Measurements from ENCODE around the gene GPR137B.
"Not testable (repeated sequence)": the region's sequence is repeated elsewhere in the genome, so short reads cannot be mapped to it uniquely, and the experiment has no call there.

The GPR137B gene

DNA sequence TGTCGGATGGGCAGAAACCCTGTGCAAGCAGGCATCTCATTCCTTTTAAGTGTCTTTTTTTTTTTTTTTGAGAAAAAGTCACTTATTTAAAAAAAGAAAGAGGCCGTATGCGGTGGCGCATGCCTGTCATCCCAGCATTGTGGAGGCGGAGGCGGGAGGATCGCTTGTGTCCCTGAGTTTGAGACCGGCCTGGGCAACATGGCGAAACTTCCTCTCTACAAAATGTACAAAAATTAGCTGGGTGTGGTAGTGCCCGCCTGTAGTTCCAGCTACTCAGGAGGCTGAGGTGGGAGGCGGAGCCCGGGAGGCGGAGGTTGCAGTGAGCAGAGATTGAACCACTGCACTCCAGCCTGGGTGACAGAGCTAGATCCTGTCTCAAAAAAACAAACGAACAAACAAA lies 1.7 kb downstream of the GPR137B start:
- DNase-seq (ENCODE audit: low read depth) = no peak

DNA sequence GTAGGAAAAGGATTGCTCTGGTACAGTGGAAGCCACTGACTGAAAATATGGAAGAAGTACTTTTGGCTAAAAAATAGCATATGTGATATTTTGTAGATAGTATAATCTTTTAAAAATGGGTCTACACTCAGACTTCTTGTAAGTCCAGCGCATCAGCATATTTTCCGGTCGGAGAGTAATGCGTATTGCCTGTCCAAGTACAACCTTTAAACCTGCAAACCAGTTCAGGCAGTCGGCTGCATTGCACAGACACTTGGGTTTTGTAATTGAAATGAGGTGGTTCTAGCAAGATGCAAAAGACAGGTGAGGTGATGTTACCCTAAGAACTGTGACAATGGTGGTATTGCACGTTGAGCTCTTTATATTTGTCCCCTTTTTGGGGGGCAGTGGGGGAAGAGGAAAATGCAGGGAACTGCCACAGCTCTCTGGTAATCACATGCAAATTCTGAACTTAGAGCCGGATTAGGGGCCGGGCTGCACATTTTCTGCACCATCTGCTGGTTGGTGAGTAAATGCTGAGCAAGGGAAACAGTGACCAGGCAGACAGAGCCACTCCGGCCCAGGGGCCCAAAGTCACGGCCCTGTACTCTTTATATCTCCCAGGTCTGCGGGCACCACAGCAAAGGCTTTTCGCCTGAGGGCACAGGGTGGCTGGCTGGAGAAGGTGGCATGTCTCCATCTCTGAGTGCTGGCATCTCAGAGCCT lies 2.3 kb downstream of the GPR137B start:
- DNase-seq (ENCODE audit: low read depth) = no peak

DNA sequence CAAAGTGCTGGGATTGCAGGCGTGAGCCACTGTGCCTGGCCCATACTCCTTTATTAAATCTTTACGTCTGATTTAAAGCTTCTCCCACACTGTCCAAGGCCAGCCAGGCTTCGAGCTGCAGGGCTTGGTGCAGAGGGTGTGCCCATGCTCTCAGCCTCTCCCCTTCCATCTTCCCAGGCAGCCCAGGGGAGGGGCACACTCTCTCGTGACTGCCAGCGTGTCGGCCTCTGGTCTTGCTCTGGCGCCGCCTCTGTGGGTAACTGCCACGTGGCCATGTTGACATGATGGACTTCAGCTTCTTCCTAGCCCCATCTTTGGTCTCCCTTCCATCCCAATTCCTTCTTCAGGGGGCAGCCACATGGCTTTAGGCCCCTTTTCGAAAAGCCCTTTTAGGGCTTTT lies 4.7 kb downstream of the GPR137B start:
- DNase-seq (ENCODE audit: low read depth) = no peak

DNA sequence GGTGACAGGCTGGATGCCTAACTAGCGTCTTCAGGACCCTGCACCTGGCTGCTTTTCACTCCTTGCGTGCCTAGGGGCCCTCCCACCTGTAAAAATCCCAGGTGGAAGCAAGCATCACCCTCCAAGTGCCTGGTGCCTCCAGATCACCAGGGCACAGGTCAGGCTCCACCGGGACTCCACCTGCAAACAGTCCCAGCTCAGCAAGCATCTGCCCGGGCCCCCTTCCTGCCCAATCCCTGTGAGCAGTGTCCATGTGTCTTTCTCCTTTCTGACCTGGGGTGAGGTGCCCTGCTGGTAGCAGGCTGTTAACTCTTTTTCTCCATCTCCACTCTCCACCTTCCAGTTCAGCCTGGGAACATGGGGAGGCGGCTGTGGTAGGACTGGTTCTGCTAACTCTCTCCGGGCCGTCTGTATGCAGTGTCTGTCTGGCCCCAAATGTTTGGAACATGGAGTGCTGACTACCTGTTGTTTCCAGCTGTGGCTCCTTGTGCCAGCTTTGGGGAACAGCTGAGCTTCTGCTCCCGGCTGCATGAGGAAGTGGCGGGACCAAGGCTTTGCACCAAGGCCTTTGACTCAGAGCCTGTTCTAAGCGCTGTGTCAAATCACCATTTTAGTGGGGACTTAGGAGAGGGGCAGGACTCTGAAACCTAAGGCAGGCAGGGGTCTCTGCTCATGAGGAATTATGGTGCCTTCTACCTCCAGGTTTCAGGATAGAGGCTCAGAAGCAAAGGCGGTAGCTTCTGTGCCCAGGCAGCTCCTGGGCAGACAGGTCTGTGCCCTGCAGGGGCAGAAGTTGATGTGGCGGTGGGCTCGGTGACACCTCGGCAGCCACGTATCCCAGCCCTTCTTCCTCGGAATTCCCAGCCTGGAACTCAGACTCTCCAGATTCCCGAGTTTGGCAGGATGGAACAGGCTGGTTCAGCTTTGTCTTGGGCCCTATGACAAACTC lies 5.5 kb downstream of the GPR137B start:
- DNase-seq (ENCODE audit: low read depth) = no peak

DNA sequence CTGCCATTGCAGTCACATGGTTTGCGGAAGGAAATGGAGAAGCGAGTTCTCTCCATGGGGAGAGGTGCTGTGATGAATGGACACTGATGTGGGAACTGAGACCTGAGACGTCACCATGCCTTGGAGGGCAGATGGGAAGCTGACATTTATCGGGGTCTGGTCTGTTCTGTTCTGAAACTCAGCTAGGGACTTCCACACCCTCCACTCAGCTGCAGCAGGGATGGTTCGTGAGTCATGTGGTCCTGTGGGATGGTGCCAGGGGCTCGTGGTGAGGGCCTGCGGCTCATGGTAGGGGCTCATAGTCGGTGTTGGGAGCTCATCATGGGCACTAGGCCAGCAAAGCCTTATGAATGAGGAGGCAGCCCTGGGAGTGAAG lies 6.1 kb downstream of the GPR137B start:
- no peak for DNase-seq (ENCODE audit: low read depth)

DNA sequence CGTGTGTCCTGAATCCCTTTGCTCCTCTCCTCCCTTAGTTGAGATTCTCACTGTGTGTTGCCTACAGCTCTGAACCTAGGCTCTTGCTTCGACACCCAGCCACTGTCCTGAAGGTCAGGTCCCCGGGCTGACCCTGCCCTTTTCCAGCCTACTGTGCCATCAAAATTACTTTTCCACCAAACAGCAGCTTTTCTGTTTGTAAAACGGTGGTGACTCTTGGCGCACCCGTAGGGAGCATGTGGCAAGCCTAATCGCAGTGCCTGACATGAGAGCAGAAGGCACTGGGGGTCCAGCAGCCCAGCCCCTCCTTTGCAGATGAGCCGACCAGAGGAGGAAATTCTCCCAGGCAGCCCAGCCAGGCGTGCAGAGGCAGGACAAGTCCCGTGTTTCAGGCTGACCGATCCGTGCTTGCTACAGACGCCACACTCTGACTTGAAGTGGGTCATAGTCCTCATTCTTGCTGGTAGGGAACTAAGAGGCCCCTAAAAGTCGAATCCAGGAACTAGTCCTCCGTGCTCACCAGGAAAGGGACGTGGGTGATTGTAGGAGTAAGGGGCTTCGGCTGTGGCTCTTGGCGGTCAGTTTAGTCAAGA lies 6.8 kb downstream of the GPR137B start:
- DNase-seq (ENCODE audit: low read depth) = no peak

DNA sequence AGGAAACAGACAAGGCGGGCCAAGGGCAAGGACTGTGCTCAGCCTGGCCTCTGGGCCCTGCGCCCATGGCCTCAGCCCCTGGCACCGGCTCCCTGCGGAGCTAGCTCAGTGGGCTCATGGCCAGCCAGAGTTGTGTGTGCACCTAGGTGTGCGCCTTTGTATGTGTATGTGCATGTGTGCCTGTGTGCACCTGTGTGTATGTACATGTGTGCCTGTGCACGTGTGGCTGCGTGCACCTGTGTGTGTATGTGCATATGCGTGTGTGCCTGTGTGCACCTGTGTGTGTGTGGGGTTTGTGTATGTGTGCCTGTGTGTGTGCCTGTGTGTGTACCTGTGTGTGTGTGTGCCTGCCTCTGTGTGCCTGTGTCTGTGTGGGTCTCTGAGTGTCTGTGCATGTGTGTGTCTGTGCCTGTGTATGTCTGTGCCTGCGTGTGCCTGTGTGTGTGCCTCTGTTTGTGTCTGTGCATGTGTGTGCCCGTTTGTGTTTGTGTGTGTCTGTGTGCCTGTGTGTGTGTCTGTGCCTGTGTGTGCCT lies 7.4 kb downstream of the GPR137B start:
- no peak for DNase-seq (ENCODE audit: low read depth)

DNA sequence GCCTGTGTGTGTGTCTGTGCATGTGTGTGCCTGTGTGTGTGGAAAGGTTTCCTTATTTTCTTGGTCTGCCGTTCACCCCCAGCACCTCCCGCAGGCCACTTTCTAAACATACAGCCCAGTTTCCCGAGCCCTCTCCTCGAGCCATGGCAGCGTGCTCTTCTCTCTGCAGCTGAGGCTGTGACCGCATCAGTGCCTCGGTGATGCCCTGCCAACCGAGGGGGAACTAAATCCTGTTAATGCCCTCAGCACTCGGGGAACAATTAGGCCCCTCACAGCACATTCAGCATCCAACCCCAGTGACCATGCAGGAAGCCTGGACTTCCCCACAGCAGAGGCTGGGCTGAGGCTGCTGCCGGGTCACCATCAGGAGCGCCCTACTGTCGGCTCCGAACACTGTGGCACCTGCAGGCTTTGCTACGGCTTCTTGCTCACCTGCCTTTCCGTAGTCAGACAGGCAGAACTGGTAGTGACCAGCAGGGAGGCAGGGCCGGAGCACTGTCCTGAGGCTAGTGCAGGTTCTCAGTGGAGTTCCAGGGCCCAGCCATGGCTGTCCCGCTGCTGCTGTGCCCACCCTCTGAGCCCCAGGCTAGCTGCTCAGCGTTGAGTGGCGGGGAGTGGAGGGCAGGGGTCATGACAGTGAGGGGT lies 8.1 kb downstream of the GPR137B start:
- DNase-seq (ENCODE audit: low read depth) = no peak

DNA sequence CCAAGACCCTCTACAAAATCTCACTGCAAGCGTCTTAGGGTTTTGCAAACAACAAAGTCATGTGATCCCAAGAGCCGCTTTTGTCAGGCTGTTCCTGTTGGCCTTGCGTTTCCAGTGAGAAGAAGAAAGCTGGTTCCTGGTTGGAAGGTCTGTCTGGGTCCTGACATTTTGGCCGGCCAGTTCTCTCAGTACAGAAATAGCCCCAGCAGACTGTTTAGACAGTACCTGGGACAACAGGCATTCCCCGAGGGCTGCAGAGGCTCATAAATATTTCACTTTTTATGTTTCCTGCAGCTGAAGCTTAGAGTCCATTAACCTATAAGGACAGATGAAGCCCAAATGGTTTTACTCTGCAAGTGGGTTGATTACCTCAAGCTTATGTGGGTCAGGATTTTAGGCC lies 8.6 kb downstream of the GPR137B start:
- no peak for DNase-seq (ENCODE audit: low read depth)

DNA sequence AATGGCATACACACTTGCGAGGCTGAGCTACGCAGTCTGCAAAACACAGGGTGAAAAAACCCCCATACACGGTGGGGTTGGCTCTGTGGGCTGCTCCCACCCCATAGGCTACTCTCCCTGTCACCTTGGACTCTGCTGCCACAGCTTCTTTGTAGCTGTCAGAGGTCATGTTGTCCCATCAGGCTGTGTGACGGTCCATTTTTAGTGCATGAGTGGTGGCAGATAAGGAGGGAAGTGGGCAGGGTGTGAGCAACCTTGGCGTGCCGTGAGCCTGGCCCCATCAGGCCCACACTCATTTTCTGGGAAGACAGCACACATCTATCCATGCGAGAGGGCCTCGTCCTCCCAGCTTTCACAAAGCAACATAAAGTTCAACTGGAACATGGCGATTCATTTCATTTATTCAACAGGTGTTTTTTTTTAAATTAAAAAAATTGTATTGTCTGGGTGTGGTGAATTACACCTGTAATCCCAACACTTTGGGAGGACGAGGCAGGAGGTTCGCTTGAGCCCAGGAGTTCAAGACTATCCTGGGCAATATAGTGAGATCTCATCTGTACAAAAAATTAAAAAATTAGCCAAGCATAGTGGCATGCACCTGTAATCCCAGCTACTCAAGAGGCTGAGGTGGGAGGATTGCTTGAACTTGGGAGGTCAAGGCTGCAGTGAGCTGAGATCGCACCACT lies 9.5 kb downstream of the GPR137B start:
- no peak for DNase-seq (ENCODE audit: low read depth)

DNA sequence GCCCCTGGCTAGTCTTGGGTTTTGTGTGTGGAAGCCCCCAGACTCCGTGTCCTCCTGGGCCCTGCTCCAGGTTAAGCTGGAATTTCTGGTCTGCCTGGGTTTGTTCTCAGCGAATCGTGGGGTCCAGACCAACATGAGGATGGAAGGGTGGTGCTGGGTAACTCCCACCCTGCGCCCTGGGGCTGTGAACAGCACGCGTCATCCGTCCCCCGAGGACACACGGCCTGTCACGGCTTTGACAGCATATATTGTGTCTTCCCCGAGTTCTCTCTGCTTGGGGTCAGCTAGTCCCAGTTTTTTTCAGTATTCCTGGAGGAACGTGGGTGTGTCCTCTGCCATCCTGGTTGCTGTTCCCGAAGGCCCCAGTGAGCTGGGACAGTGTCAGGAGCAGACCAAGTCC lies 11.8 kb downstream of the GPR137B start:
- no peak for DNase-seq (ENCODE audit: low read depth)

DNA sequence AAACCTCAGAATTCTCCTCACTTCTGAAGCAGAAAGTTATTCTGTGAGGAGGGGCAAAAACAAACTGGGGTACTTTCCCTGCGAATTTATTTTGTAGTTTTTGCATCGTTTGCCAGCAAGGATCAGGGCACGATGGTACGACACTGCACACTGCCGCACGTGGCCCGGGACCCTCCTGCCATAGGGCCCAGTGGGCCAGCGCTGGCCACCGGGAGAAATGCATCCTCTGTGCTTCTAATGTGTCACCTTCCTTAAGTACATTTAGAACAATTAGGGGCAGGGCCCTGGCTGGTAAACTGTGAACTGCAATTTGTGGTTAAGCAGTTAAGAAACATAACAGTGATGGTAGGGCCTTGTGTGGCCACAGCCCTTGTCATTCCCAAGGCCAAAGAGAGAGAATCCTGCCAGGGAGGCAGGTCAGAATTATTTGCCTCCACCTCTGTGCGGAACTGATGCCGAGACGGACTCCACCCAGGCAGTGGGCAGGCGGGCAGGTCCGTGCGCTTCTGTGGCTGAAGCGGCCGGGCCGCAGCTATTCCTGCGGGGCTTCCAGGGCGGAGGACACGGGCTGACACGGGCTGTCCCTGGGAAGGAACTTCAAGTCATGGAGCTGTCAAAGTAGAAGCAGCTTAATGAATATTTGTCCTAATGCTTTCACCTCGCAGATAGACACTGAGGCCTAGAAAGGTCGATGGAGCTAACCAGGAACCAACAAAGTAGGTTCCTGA lies 12.5 kb downstream of the GPR137B start:
- DNase-seq (ENCODE audit: low read depth) = no peak

DNA sequence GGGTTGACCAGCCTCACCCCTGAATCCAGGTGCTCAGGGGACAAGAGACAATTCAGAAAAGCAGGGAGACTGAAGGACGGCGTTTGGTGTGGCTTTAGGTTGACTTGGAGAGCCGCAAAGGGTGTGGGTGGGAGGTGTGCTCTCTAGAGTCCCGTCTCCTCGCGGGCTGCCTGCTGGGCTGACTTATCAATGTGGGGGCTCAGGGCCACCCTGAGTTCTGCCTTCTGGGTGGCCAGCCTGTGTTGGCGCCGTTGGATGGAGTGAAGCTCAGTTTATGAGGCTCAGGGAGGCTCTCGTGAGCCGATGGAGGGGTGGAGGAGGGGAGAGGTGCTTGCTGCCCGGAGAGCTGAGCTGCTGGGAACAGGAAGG lies 13.0 kb downstream of the GPR137B start:
- no peak for DNase-seq (ENCODE audit: low read depth)

DNA sequence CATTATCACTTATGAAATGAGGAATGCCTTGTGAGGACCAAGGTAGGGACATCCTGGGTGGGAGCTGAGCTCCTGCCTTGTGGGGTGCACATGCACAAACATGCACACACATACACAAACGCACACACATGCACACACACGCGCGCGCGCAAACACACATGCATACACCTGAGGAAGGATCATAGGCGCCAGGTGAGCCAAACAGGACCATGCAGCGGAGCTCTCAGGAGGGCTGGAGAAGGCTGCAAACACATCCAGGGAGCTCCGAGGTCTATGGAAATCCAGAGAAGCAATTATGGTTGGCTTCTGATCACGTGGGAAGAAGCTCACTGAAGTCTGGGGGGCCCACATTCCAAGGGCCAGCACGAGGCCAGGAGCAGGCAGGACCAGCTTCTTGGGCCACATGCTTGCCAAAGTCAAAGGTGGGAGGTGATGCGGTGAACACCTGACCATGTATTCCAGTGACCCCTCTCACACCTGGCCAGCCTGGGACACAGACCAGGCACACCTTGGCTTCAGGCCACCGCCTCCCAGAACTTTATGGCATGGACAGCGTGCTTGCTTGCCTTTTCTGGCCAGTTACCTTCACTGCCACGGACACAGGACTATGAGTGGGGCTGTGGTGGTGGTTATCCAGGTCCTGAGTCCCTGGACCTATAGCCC lies 13.6 kb downstream of the GPR137B start:
- DNase-seq (ENCODE audit: low read depth) = no peak

DNA sequence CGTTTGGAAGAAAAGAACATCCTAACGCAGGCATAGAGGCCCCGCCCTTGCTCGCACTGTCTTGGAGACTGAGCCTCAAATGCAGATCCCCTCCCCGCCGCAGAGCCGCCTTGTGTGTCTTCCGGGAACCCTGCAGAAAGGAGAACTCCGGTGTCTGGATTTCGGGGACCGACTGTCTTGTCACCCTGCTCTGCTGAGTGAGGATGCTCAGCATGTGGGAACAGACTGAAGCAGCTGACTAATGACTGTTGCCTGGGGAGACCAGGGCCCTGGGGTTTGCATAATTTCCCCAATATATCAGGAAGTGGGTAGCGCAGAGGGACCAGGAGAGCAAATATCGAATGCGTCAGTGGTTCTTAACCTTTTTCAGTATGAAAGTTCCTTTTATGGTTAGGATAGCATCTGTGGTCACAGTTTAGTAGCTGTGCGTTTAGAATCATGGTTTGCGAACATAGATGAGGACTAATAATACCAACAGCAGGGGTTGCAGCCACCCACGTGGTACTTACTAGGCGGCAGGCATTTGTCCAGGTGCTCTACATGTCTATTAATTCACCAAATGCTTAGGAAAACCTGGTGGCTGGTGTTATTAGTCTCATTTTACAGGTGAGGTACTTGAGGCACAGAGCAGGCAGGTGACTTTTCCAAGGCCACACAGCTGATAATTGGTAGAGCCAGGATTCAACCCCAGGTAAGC lies 14.3 kb downstream of the GPR137B start:
- DNase-seq (ENCODE audit: low read depth) = no peak

DNA sequence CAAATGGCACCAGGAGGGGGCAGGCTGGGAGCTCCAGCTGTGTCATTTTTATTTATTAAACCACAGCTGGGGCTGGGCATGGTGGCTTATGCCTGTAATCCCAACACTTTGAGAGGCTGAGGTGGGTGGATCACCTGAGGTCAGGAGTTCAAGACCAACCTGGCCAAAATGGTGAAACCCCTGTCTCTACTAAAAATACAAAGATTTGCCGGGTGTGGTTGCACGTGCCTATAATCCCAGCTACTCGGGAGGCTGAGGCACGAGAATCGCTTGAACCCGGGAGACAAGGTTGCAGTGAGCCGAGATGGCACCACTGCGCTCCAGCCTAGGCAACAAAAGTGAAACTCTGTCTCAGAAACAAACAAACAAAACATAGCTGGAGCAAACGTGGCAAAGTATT lies 15.7 kb downstream of the GPR137B start:
- DNase-seq (ENCODE audit: low read depth) = not testable (repeated sequence)

DNA sequence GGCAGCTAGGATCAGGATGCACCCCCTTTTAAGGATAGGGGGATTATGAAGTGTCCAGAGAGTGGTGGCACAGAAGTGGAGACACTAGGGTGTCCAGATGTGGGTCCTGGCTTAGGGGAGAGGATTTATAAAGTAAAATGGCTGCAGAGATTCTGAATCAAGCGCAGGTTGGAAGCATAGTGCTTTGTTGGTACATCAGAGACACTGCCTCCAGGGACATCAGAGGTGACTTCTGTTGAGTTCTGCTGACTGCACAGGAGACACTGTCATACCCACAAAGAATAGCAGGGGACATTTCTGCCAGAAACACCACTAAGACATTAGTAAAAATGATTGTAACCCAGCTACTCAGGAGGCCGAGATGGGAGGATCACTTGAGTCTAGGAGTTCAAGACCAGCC lies 16.4 kb downstream of the GPR137B start:
- DNase-seq (ENCODE audit: low read depth) = no peak

DNA sequence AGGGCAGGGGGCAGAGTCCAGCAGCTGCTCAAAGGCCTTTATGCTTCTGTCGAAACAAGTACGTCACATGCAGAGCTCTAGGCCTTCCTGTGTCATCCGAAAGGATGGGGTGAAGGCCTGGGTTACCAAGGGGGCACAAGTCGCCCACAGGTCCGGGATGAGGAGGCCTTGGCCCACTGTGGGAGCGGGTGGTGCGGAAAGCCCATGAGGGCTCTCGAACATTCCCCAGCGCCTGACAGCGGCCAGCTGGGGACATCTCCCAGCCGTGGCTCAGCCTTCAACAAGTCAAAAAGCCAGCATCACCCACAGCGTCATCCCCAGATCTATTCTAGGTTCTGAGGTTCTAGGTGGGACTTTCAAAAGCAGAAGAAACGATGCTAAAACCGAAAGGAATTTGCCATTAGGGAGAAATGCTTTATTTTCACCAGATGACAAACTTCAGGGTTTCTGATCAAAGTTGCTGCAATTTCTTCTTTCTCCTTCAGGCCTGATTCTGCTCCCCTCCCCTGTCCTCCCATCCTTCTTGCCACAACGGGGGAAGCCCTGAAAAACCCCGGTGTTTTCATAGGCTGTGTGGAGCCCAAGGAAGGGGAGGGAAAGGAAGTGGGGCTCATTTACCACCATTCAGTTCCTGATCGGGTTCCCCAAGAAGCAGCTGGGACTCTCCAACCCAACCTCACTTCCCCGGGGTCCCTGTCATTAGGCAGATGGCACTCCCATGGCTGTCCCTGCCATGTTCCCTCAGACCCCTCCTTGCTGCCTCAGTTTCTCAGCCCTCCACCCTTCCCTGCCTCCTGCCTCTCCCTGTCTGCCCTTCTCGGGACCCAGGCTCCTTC lies 17.6 kb downstream of the GPR137B start:
- no peak for DNase-seq (ENCODE audit: low read depth)

DNA sequence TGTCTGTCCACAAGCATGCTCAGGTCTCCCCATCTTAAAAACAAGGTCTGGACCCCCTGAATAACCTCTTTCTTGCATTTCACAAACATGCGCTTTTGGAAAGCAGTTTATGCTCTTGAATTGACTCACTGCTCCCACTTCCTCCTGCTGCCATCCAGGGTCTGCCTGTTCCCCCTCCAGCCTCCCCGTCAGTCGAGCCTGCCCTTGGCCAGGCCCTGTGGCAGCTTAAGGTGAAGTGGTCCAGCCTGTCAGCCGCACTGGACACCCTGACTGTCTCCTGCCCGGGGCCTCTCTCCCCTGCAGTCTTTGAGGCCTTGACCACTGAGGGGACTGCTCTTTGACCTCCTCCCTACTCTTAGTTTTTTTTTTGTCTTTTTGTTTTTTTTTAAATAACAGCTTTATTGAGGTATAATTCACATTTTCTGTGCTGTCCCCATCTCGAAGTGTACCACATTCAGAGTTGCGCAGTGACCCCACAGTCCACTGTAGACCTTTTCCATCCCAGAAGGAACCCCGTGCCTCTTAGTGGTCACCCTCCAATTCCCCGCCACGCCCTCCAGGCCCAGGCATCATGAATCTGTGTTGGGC lies 18.3 kb downstream of the GPR137B start:
- DNase-seq (ENCODE audit: low read depth) = no peak

Data from HS-27A (cell line).